GM12878 (cell line): Measurements from ENCODE around the gene PRRC2C. TPM values are rescaled to one million over a fixed set of nuclear protein-coding genes. Genes with fewer than 3 reads are reported as not detected.

ENCODE experiments used
- ATAC-seq: fragments of 200-7000 bp; cut with Tn5 transposase; 3 replicates; pipeline ENCODE4 v1.9.1; 2020; ENCODE audit warnings: mild to moderate bottlenecking, moderate library complexity
- BruUV-seq: library from RNA; stranded (reverse); fragments of 400-500 nt; replicated peaks from 2 replicates; lab custom pipeline; 2021; lab: Mats Ljungman, UMichigan
- CTCF ChIA-PET: fragments of 300-600 bp; sonication (Branson Sonifier 250); formaldehyde crosslinking; extraction: SDS; loops from one replicate; lab custom pipeline; 2021; ENCODE audit warnings: inconsistent platforms; lab: Yijun Ruan, JAX
- POLR2A ChIA-PET: fragments of 350-600 bp; formaldehyde crosslinking; extraction: SDS; loops from one replicate; lab custom pipeline; 2021; ENCODE audit warnings: inconsistent platforms; lab: Charles Lee
- RAD21 ChIA-PET: fragments of 300-600 bp; sonication (Branson Sonifier 250); formaldehyde crosslinking; loops from one replicate; lab custom pipeline; 2023; ENCODE audit warnings: antibody characterized with exemption; ENCODE audit not compliant: unreplicated experiment; lab: Charles Lee
- SMC1A ChIA-PET: fragments of 300-600 bp; sonication (Branson Sonifier 250); formaldehyde crosslinking; loops from one replicate; lab custom pipeline; 2023; ENCODE audit not compliant: unreplicated experiment, uncharacterized antibody; lab: Charles Lee
- DNase-seq: peaks from one replicate; pipeline ENCODE4 v3.0.0-alpha.2; 2011; ENCODE audit warnings: low read depth, low spot score
- FAIRE-seq: peaks from 3 replicates; lab custom pipeline; 2011; peaks lifted over from hg19 to GRCh38; lab: Jason Lieb, UNC
- H2AFZ ChIP-seq: 2 replicates; pipeline ENCODE4 v1.6.0; 2011; ENCODE audit warnings: low read depth, low read length, control low read depth; ENCODE audit not compliant: control insufficient read depth
- H3K27ac ChIP-seq: 2 replicates; pipeline ENCODE4 v1.5.1; 2011; ENCODE audit warnings: control low read depth; ENCODE audit not compliant: control insufficient read depth, insufficient read depth
- H3K27me3 ChIP-seq, 2 experiments: replicated peaks in 1 of 2; 2 replicates each; pipeline versions ENCODE4 v1.6.0 to v1.6.1; 2011; ENCODE audit warnings: low read length in 1 of 2; ENCODE audit not compliant: control insufficient read depth in 2 of 2, insufficient read depth in 2 of 2
- H3K36me3 ChIP-seq, 2 experiments: 2 replicates each; pipeline ENCODE4 v1.5.1; 2011; ENCODE audit warnings: low read length in 1 of 2; ENCODE audit not compliant: control insufficient read depth in 2 of 2, insufficient read depth in 2 of 2
- H3K4me1 ChIP-seq: 2 replicates; pipeline ENCODE4 v1.6.1; 2011; ENCODE audit warnings: mild to moderate bottlenecking, low read length, moderate library complexity, mixed read lengths; ENCODE audit not compliant: control insufficient read depth, insufficient read depth
- H3K4me2 ChIP-seq: 2 replicates; pipeline ENCODE4 v1.6.0; 2011; ENCODE audit warnings: control low read depth; ENCODE audit not compliant: control insufficient read depth, insufficient read depth
- H3K4me3 ChIP-seq: fragments of 200-600 bp; sonication (generic); 2 replicates; pipeline ENCODE4 v1.5.1; 2016
- H3K79me2 ChIP-seq: 2 replicates; pipeline ENCODE4 v1.6.0; 2011; ENCODE audit warnings: low read length; ENCODE audit not compliant: control insufficient read depth, insufficient read depth
- H3K9ac ChIP-seq: 2 replicates; pipeline ENCODE4 v1.8.0; 2011; ENCODE audit warnings: low read length, control low read depth, mixed read lengths; ENCODE audit not compliant: control insufficient read depth, insufficient read depth
- H3K9me3 ChIP-seq: replicated peaks from 3 replicates; pipeline ENCODE4 v1.5.1; 2011; ENCODE audit warnings: mild to moderate bottlenecking, low read length; ENCODE audit not compliant: control insufficient read depth, insufficient read depth
- H4K20me1 ChIP-seq: 2 replicates; pipeline ENCODE4 v1.6.0; 2011; ENCODE audit not compliant: control insufficient read depth, insufficient read depth
- ATF2 ChIP-seq: IDR thresholded peaks from 2 replicates; pipeline ENCODE4 v1.6.1; 2012; ENCODE audit warnings: low read length, inconsistent platforms
- CHD2 ChIP-seq: IDR thresholded peaks from 2 replicates; pipeline ENCODE4 v1.6.1; 2011; ENCODE audit warnings: low read depth, low read length, improper control_type of control experiment, borderline replicate concordance
- HCFC1 ChIP-seq: fragments of 150-350 bp; IDR thresholded peaks from 2 replicates; pipeline ENCODE4 v1.6.1; 2014; ENCODE audit warnings: low read length
- IKZF2 ChIP-seq, 2 experiments: fragments of 450-650 bp; IDR thresholded peaks; 2 replicates each; pipeline ENCODE4 v1.6.1; 2017; ENCODE audit warnings: mild to moderate bottlenecking in 2 of 2, moderate library complexity in 2 of 2
- JUNB ChIP-seq: IDR thresholded peaks from 2 replicates; pipeline ENCODE4 v1.6.1; 2016; ENCODE audit warnings: antibody characterized with exemption, mild to moderate bottlenecking
- KLF5 ChIP-seq: fragments of 450-650 bp; IDR thresholded peaks from 2 replicates; pipeline ENCODE4 v1.6.1; 2014; ENCODE audit warnings: mild to moderate bottlenecking; ENCODE audit not compliant: partially characterized antibody
- MXI1 ChIP-seq: fragments of 150-350 bp; IDR thresholded peaks from 2 replicates; pipeline ENCODE4 v1.6.1; 2011; ENCODE audit warnings: low read depth, mild to moderate bottlenecking, inconsistent platforms, low read length, improper control_type of control experiment
- PAX8 ChIP-seq: fragments of 450-650 bp; IDR thresholded peaks from 2 replicates; pipeline ENCODE4 v1.6.1; 2017; ENCODE audit warnings: mild to moderate bottlenecking, moderate library complexity
- POLR2A ChIP-seq: IDR thresholded peaks from 2 replicates; pipeline ENCODE4 v1.6.1; 2011; ENCODE audit warnings: low read depth, mild to moderate bottlenecking, low read length
- RFX5 ChIP-seq: IDR thresholded peaks from 2 replicates; pipeline ENCODE4 v1.6.1; 2011; ENCODE audit warnings: low read depth, low read length, improper control_type of control experiment
- WRNIP1 ChIP-seq: IDR thresholded peaks from 2 replicates; pipeline ENCODE4 v1.6.1; 2011; ENCODE audit warnings: low read depth, low read length, improper control_type of control experiment, borderline replicate concordance
- ZNF274 ChIP-seq: IDR thresholded peaks from one replicate; pipeline ENCODE4 v1.8.0; 2011; ENCODE audit not compliant: insufficient read length, insufficient read depth
- WGBS: methylation state at CpG from one replicate; pipeline ENCODE4 v1.1.6; 2016; ENCODE audit warnings: low lambda C conversion rate; ENCODE audit not compliant: insufficient replicate concordance, insufficient coverage; ENCODE audit errors: missing lambda C conversion rate; 5-methylcytosine and 5-hydroxymethylcytosine counted together
- in situ Hi-C: fragments of 300-500 bp; cut with MboI; formaldehyde crosslinking; loops from 9 replicates; pipeline ENCODE4 v1.14.3; 2018; ENCODE audit warnings: mixed read lengths
- intact Hi-C: fragments of 100-400 bp; cut with micrococcal nuclease; formaldehyde crosslinking; loops from one replicate; pipeline ENCODE4 v1.14.2; 2022; ENCODE audit not compliant: unreplicated experiment
- polyA plus RNA-seq, 11 experiments: library from polyadenylated mRNA; depleted of rRNA in 4 of 11; unstranded in 6 of 11; stranded (reverse) in 5 of 11; fragments of >200 nt; fragmentation: Nextera tagmentation in 4 of 11; fragmentation: Illumina TruSeq in 1 of 11; extraction: Ambion mirVana in 4 of 11; extraction: Trizol in 1 of 11; gene quantifications; 1 replicate in 1 of 11; 2 replicates in 10 of 11; pipeline versions ENCODE4 v1.2.1 to v1.2.3, GENCODE V29; 2011 to 2016; ENCODE audit warnings: inconsistent platforms in 2 of 11, missing spikeins in 2 of 11, low read depth in 1 of 11
- total RNA-seq, 4 experiments: library from RNA; depleted of rRNA in 3 of 4; stranded (reverse); fragments of >200 nt in 3 of 4; fragmentation: Illumina TruSeq in 1 of 4; extraction: Trizol in 1 of 4; gene quantifications; 2 replicates each; pipeline versions ENCODE4 v1.2.1 to v1.2.3, GENCODE V29; 2013 to 2021
- TF ChIP-seq, protein P1 (sequence below): fragments of 450-650 bp; conservative IDR thresholded peaks from 2 replicates; pipeline ENCODE4 v1.6.1; 2017; ENCODE audit warnings: mild to moderate bottlenecking, moderate library complexity

PRRC2C gene
- total and polyA plus RNA-seq, 10 of the 15 experiments (the other 5 are each of a cell fraction or from before 2014, with no cell fraction given) = 53.4 to 182 (median 91.8) TPM

DNA sequence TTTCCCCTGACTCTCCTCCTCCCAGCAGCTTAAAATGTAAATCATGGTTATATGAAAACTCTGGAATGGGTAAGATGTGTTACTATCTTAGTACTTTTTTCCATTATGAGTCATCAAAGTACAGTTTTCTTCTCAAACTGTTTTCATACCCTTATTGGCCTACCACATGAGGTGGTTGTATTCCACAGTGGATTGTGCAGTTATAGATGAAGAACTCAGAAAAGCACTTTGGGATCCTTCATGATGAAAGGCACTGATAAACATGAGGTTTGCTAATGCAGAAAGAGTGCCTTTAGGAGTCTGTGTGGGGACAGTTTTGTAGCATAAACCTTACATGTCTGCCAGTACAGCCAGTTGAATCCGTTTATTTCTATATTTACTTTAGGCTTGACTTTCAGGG is 104.7 kb downstream of the PRRC2C start:
- Histone ChIP-seq H3K4me1 (no peaks in the 10 kb centered on the region), H4K20me1 (no peaks in the 10 kb centered on the region), H3K36me3 (peaks cover 13 to 33% of the 10 kb centered on the region in 2 experiments), H2AFZ (no peak overlapping the region), H3K79me2 (no peaks in the 10 kb centered on the region), H3K9me3 (no peaks in the 10 kb centered on the region), H3K4me2 (no peak overlapping the region), H3K27me3 (no peaks in the 10 kb centered on the region), H3K9ac (no peak overlapping the region), H3K4me3 (no peak overlapping the region), H3K27ac (no peak overlapping the region)
- DNase-seq (no peak), ATAC-seq (peak; percentile 48), FAIRE-seq (no peak)
- ChIA-PET SMC1A (interaction anchor here (6.8 kb wide), 1 partner anchor 55 kb away, joined by 38 read pairs; no protein-coding TSS in a partner anchor), CTCF (interaction anchor here (1.2 to 4.2 kb wide), 2 partner anchors 7 to 65 kb away, joined by 5 to 20 read pairs; no protein-coding TSS in a partner anchor), RAD21 (interaction anchor here (0.6 kb wide), 1 partner anchor 157 kb away, joined by 3 read pairs; no protein-coding TSS in a partner anchor), POLR2A (no interaction called here)
- in situ Hi-C loops = no loop called here
- no TSS peak for BruUV-seq
- WGBS = 100% methylated on average over 1 of the region's 1 CpG
- TF ChIP-seq JUNB (peak; percentile 29; the same call in 1 of the 2 replicates), IKZF2 (IDR thresholded peaks at IDR 0.05) (0 out of 4 replicates have a peak, but pooled peaks of 1 of the 2 experiments have one; percentile 24), CHD2 (no peak), WRNIP1 (no peak), RFX5 (no peak), POLR2A (no peak), HCFC1 (no peak), PAX8 (no peak), ATF2 (no peak), ZNF274 (no peak), MXI1 (no peak), KLF5 (no peak)
- TF ChIP-seq, protein P1, sequence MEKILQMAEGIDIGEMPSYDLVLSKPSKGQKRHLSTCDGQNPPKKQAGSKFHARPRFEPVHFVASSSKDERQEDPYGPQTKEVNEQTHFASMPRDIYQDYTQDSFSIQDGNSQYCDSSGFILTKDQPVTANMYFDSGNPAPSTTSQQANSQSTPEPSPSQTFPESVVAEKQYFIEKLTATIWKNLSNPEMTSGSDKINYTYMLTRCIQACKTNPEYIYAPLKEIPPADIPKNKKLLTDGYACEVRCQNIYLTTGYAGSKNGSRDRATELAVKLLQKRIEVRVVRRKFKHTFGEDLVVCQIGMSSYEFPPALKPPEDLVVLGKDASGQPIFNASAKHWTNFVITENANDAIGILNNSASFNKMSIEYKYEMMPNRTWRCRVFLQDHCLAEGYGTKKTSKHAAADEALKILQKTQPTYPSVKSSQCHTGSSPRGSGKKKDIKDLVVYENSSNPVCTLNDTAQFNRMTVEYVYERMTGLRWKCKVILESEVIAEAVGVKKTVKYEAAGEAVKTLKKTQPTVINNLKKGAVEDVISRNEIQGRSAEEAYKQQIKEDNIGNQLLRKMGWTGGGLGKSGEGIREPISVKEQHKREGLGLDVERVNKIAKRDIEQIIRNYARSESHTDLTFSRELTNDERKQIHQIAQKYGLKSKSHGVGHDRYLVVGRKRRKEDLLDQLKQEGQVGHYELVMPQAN = no peak
- intact Hi-C loops = no loop called here
